GM12878 (cell line): ENCODE measurements around the gene HOXB2. TPM values are rescaled to one million over a fixed set of nuclear protein-coding genes. Genes with fewer than 3 reads are reported as not detected.

ENCODE experiments used
- ATAC-seq: fragments of 200-7000 bp; cut with Tn5 transposase; 3 replicates; pipeline ENCODE4 v1.9.1; 2020; ENCODE audit warnings: mild to moderate bottlenecking, moderate library complexity
- BruUV-seq: library from RNA; stranded (reverse); fragments of 400-500 nt; replicated peaks from 2 replicates; lab custom pipeline; 2021; lab: Mats Ljungman, UMichigan
- CTCF ChIA-PET: fragments of 300-600 bp; sonication (Branson Sonifier 250); formaldehyde crosslinking; extraction: SDS; loops from one replicate; lab custom pipeline; 2021; ENCODE audit warnings: inconsistent platforms; lab: Yijun Ruan, JAX
- POLR2A ChIA-PET: fragments of 350-600 bp; formaldehyde crosslinking; extraction: SDS; loops from one replicate; lab custom pipeline; 2021; ENCODE audit warnings: inconsistent platforms; lab: Charles Lee
- RAD21 ChIA-PET: fragments of 300-600 bp; sonication (Branson Sonifier 250); formaldehyde crosslinking; loops from one replicate; lab custom pipeline; 2023; ENCODE audit warnings: antibody characterized with exemption; ENCODE audit not compliant: unreplicated experiment; lab: Charles Lee
- SMC1A ChIA-PET: fragments of 300-600 bp; sonication (Branson Sonifier 250); formaldehyde crosslinking; loops from one replicate; lab custom pipeline; 2023; ENCODE audit not compliant: unreplicated experiment, uncharacterized antibody; lab: Charles Lee
- DNase-seq: peaks from one replicate; pipeline ENCODE4 v3.0.0-alpha.2; 2011; ENCODE audit warnings: low read depth, low spot score
- FAIRE-seq: peaks from 3 replicates; lab custom pipeline; 2011; peaks lifted over from hg19 to GRCh38; lab: Jason Lieb, UNC
- H2AFZ ChIP-seq: 2 replicates; pipeline ENCODE4 v1.6.0; 2011; ENCODE audit warnings: low read depth, low read length, control low read depth; ENCODE audit not compliant: control insufficient read depth
- H3K27ac ChIP-seq: 2 replicates; pipeline ENCODE4 v1.5.1; 2011; ENCODE audit warnings: control low read depth; ENCODE audit not compliant: control insufficient read depth, insufficient read depth
- H3K27me3 ChIP-seq, 2 experiments: replicated peaks in 1 of 2; 2 replicates each; pipeline versions ENCODE4 v1.6.0 to v1.6.1; 2011; ENCODE audit warnings: low read length in 1 of 2; ENCODE audit not compliant: control insufficient read depth in 2 of 2, insufficient read depth in 2 of 2
- H3K36me3 ChIP-seq, 2 experiments: 2 replicates each; pipeline ENCODE4 v1.5.1; 2011; ENCODE audit warnings: low read length in 1 of 2; ENCODE audit not compliant: control insufficient read depth in 2 of 2, insufficient read depth in 2 of 2
- H3K4me1 ChIP-seq: 2 replicates; pipeline ENCODE4 v1.6.1; 2011; ENCODE audit warnings: mild to moderate bottlenecking, low read length, moderate library complexity, mixed read lengths; ENCODE audit not compliant: control insufficient read depth, insufficient read depth
- H3K4me2 ChIP-seq: 2 replicates; pipeline ENCODE4 v1.6.0; 2011; ENCODE audit warnings: control low read depth; ENCODE audit not compliant: control insufficient read depth, insufficient read depth
- H3K4me3 ChIP-seq: fragments of 200-600 bp; sonication (generic); 2 replicates; pipeline ENCODE4 v1.5.1; 2016
- H3K79me2 ChIP-seq: 2 replicates; pipeline ENCODE4 v1.6.0; 2011; ENCODE audit warnings: low read length; ENCODE audit not compliant: control insufficient read depth, insufficient read depth
- H3K9ac ChIP-seq: 2 replicates; pipeline ENCODE4 v1.8.0; 2011; ENCODE audit warnings: low read length, control low read depth, mixed read lengths; ENCODE audit not compliant: control insufficient read depth, insufficient read depth
- H3K9me3 ChIP-seq: replicated peaks from 3 replicates; pipeline ENCODE4 v1.5.1; 2011; ENCODE audit warnings: mild to moderate bottlenecking, low read length; ENCODE audit not compliant: control insufficient read depth, insufficient read depth
- H4K20me1 ChIP-seq: 2 replicates; pipeline ENCODE4 v1.6.0; 2011; ENCODE audit not compliant: control insufficient read depth, insufficient read depth
- CREB1 ChIP-seq: IDR thresholded peaks from 2 replicates; pipeline ENCODE4 v1.6.1; 2012; ENCODE audit warnings: low read depth, mild to moderate bottlenecking, inconsistent platforms
- E4F1 ChIP-seq: fragments of 450-650 bp; IDR thresholded peaks from 2 replicates; pipeline ENCODE4 v1.6.1; 2018; ENCODE audit warnings: borderline replicate concordance, mild to moderate bottlenecking; ENCODE audit not compliant: partially characterized antibody
- FOXK2 ChIP-seq: fragments of 450-650 bp; IDR thresholded peaks from 2 replicates; pipeline ENCODE4 v1.6.1; 2017; ENCODE audit warnings: mild to moderate bottlenecking, moderate library complexity
- IRF4 ChIP-seq: IDR thresholded peaks from 2 replicates; pipeline ENCODE4 v1.6.1; 2011; ENCODE audit warnings: low read depth, low read length
- MXI1 ChIP-seq: fragments of 150-350 bp; IDR thresholded peaks from 2 replicates; pipeline ENCODE4 v1.6.1; 2011; ENCODE audit warnings: low read depth, mild to moderate bottlenecking, inconsistent platforms, low read length, improper control_type of control experiment
- NKRF ChIP-seq: fragments of 450-650 bp; conservative IDR thresholded peaks from 2 replicates; pipeline ENCODE4 v1.6.1; 2017; ENCODE audit warnings: mild to moderate bottlenecking, moderate library complexity
- PBX3 ChIP-seq: IDR thresholded peaks from 2 replicates; pipeline ENCODE4 v1.6.1; 2011; ENCODE audit warnings: mild to moderate bottlenecking, low read depth, low read length, moderate library complexity; ENCODE audit not compliant: insufficient replicate concordance
- REST ChIP-seq: IDR thresholded peaks from 2 replicates; pipeline ENCODE4 v1.6.1; 2012; ENCODE audit warnings: mild to moderate bottlenecking, low read depth, low read length
- SMAD5 ChIP-seq: IDR thresholded peaks from 2 replicates; pipeline ENCODE4 v1.6.1; 2016; ENCODE audit warnings: antibody characterized with exemption, low read depth
- SMC3 ChIP-seq: IDR thresholded peaks from 2 replicates; pipeline ENCODE4 v1.6.1; 2011; ENCODE audit warnings: low read length, improper control_type of control experiment, borderline replicate concordance
- ZBED1 ChIP-seq: IDR thresholded peaks from 2 replicates; pipeline ENCODE4 v1.6.1; 2016; ENCODE audit warnings: borderline replicate concordance
- ZNF207 ChIP-seq: fragments of 450-650 bp; IDR thresholded peaks from 2 replicates; pipeline ENCODE4 v1.6.1; 2014; ENCODE audit warnings: antibody characterized with exemption, mild to moderate bottlenecking, borderline replicate concordance
- ZNF622 ChIP-seq: fragments of 450-650 bp; IDR thresholded peaks from 2 replicates; pipeline ENCODE4 v1.6.1; 2017; ENCODE audit warnings: mild to moderate bottlenecking, inconsistent platforms
- ZSCAN29 ChIP-seq: fragments of 450-650 bp; IDR thresholded peaks from 2 replicates; pipeline ENCODE4 v1.6.1; 2017; ENCODE audit warnings: mild to moderate bottlenecking, moderate library complexity
- WGBS: methylation state at CpG from one replicate; pipeline ENCODE4 v1.1.6; 2016; ENCODE audit warnings: low lambda C conversion rate; ENCODE audit not compliant: insufficient replicate concordance, insufficient coverage; ENCODE audit errors: missing lambda C conversion rate; 5-methylcytosine and 5-hydroxymethylcytosine counted together
- in situ Hi-C: fragments of 300-500 bp; cut with MboI; formaldehyde crosslinking; loops from 9 replicates; pipeline ENCODE4 v1.14.3; 2018; ENCODE audit warnings: mixed read lengths
- intact Hi-C: fragments of 100-400 bp; cut with micrococcal nuclease; formaldehyde crosslinking; loops from one replicate; pipeline ENCODE4 v1.14.2; 2022; ENCODE audit not compliant: unreplicated experiment
- polyA plus RNA-seq, 11 experiments: library from polyadenylated mRNA; depleted of rRNA in 4 of 11; unstranded in 6 of 11; stranded (reverse) in 5 of 11; fragments of >200 nt; fragmentation: Nextera tagmentation in 4 of 11; fragmentation: Illumina TruSeq in 1 of 11; extraction: Ambion mirVana in 4 of 11; extraction: Trizol in 1 of 11; gene quantifications; 1 replicate in 1 of 11; 2 replicates in 10 of 11; pipeline versions ENCODE4 v1.2.1 to v1.2.3, GENCODE V29; 2011 to 2016; ENCODE audit warnings: inconsistent platforms in 2 of 11, missing spikeins in 2 of 11, low read depth in 1 of 11
- total RNA-seq, 4 experiments: library from RNA; depleted of rRNA in 3 of 4; stranded (reverse); fragments of >200 nt in 3 of 4; fragmentation: Illumina TruSeq in 1 of 4; extraction: Trizol in 1 of 4; gene quantifications; 2 replicates each; pipeline versions ENCODE4 v1.2.1 to v1.2.3, GENCODE V29; 2013 to 2021

HOXB2 gene
- total and polyA plus RNA-seq, 10 of the 15 experiments (the other 5 are each of a cell fraction or from before 2014, with no cell fraction given) = 0.16 to 8.8 (median 2.3) TPM

GRCh38 chr17:48497103-48497502 is 47.8 kb downstream of the HOXB2 start:
- ChIA-PET RAD21 (interaction anchor here (1.0 to 1.2 kb wide), 3 partner anchors 26 to 95 kb away, joined by 3 read pairs; no protein-coding TSS in a partner anchor), SMC1A (interaction anchor here (0.8 to 6.0 kb wide), 7 partner anchors 9 to 150 kb away, joined by 3 to 23 read pairs (median 3); partner anchors contain the start of gene HOXB5), CTCF (interaction anchor here (1.1 to 2.9 kb wide), 9 partner anchors 10 to 161 kb away, joined by 3 to 12 read pairs (median 4); partner anchors contain the start of gene HOXB5), POLR2A (interaction anchor here (0.5 kb wide), 1 partner anchor 14 kb away, joined by 7 read pairs; no protein-coding TSS in a partner anchor)
- no peak overlapping the region for H3K4me3 ChIP-seq
- no peak overlapping the region for H2AFZ ChIP-seq
- in situ Hi-C loops = no loop called here
- peaks cover 9% of the 10 kb centered on the region for H3K4me1 ChIP-seq
- H3K36me3 ChIP-seq = no peaks in the 10 kb centered on the region
- no peak for DNase-seq
- ATAC-seq = no peak
- no peaks in the 10 kb centered on the region for H4K20me1 ChIP-seq
- no TSS peak for BruUV-seq
- intact Hi-C loops = no loop called here
- no peak for FAIRE-seq
- no peak overlapping the region for H3K4me2 ChIP-seq
- no peak overlapping the region for H3K9ac ChIP-seq
- no peaks in the 10 kb centered on the region for H3K27me3 ChIP-seq
- no peaks in the 10 kb centered on the region for H3K79me2 ChIP-seq
- no peak overlapping the region for H3K27ac ChIP-seq
- no peaks in the 10 kb centered on the region for H3K9me3 ChIP-seq
- 11% methylated on average over 2 of the region's 2 CpGs for WGBS
- TF ChIP-seq FOXK2 (no peak), ZNF207 (no peak), PBX3 (no peak), REST (no peak), ZNF622 (no peak), NKRF (no peak), IRF4 (no peak), MXI1 (no peak), E4F1 (no peak), ZBED1 (no peak), SMAD5 (no peak), SMC3 (no peak), ZSCAN29 (no peak), CREB1 (no peak)
